GM23338 (cell line): Measurements from ENCODE around the gene KRTAP10-10.
"Not testable (repeated sequence)": the region's sequence is repeated elsewhere in the genome, so short reads cannot be mapped to it uniquely, and the experiment has no call there.

Experiments
- CREB1 ChIP-seq: fragments of 250-450 bp; sonication (Bioruptor Pico); IDR thresholded peaks from 2 replicates; pipeline ENCODE4 v1.5.0; 2020; ENCODE audit warnings: low read depth, mild to moderate bottlenecking, moderate library complexity
- CTCF ChIP-seq, 2 experiments: fragments of 200-600 bp in 1 of 2; sonication (generic) in 1 of 2; conservative IDR thresholded peaks; 2 replicates each; pipeline versions ENCODE4 v1.5.1 to v1.6.1; 2016 to 2017; ENCODE audit warnings: antibody characterized with exemption in 2 of 2, low read depth in 2 of 2, mild to moderate bottlenecking in 2 of 2, moderate library complexity in 1 of 2
- ETS1 ChIP-seq: IDR thresholded peaks from 2 replicates; pipeline ENCODE4 v1.6.1; 2016; ENCODE audit warnings: antibody characterized with exemption
- EZH2 ChIP-seq: fragments of 200-600 bp; sonication (generic); IDR thresholded peaks from one replicate; pipeline ENCODE4 v1.8.0; 2017; ENCODE audit warnings: antibody characterized with exemption, mild to moderate bottlenecking, low read depth; ENCODE audit not compliant: unreplicated experiment
- JUNB ChIP-seq: IDR thresholded peaks from one replicate; pipeline ENCODE4 v1.6.1; 2016; ENCODE audit warnings: antibody characterized with exemption; ENCODE audit not compliant: unreplicated experiment
- POLR2AphosphoS5 ChIP-seq: IDR thresholded peaks from 2 replicates; pipeline ENCODE4 v1.6.1; 2016; ENCODE audit warnings: antibody characterized with exemption, low read depth
- REST ChIP-seq: IDR thresholded peaks from one replicate; pipeline ENCODE4 v1.6.1; 2018; ENCODE audit warnings: antibody characterized with exemption; ENCODE audit not compliant: unreplicated experiment
- ZNF114 ChIP-seq: fragments of 250-450 bp; sonication (Bioruptor Pico); IDR thresholded peaks from 2 replicates; pipeline ENCODE4 v1.5.0; 2020; ENCODE audit warnings: mild to moderate bottlenecking, moderate library complexity

DNA sequence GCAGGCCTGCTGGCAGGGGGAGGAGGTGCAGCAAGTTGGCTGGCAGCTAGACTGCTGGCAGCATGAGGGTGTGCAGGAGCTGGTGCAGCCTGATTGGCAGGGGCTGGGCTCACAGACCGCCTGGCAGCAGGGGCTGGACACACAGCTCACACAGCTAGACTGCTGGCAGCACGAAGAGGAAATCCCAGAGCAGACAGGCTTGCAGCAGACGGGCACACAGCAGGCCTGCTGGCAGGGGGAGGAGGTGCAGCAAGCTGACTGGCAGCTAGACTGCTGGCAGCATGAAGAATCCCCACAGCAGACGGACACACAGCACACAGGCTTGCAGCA is 45.4 kb upstream of the KRTAP10-10 start:
- TF ChIP-seq CTCF (conservative IDR thresholded peaks at IDR 0.05; ENCODE audit: low read depth in 2 of 2); EZH2; JUNB; CREB1 (CRISPR knock-in tag); POLR2AphosphoS5; ETS1; REST; ZNF114: not testable (repeated sequence)
